ENCODE results near the gene PFN3. TPM values are rescaled to one million over a fixed set of nuclear protein-coding genes. Genes with fewer than 3 reads are reported as not detected.

Gene PFN3
- total and polyA plus RNA-seq, 2 of the 13 experiments (the other 11 are each of a cell fraction or from before 2014, with no cell fraction given) = not detected

GRCh38 chr5:177370488-177371119 lies 29.9 kb downstream of the PFN3 start (continued):
- no peak for TF ChIP-seq ZKSCAN5 (CRISPR knock-in tag; IDR thresholded peaks at IDR 0.05)
- peak; percentile 71 for TF ChIP-seq GATAD1 (CRISPR knock-in tag; IDR thresholded peaks at IDR 0.05)
- no peak for TF ChIP-seq CHD4 (IDR thresholded peaks at IDR 0.05; ENCODE audit: borderline replicate concordance, low read length)
- TF ChIP-seq NBN (conservative IDR thresholded peaks at IDR 0.05) = no peak
- TF ChIP-seq BHLHE40 (IDR thresholded peaks at IDR 0.05; ENCODE audit: low read length) = peak; percentile 17; the same call in 1 of the 2 replicates
- TF ChIP-seq HNRNPK (IDR thresholded peaks at IDR 0.05; ENCODE audit: low read depth, low read length, poor library complexity, severe bottlenecking) = no peak
- TF ChIP-seq KLF6 (CRISPR knock-in tag; IDR thresholded peaks at IDR 0.05) = peak; percentile 52; the same call in 1 of the 2 replicates
- TF ChIP-seq SIN3A (IDR thresholded peaks at IDR 0.05; ENCODE audit: borderline replicate concordance, low read depth, low read length) = no peak
- TF ChIP-seq KAT8 (CRISPR knock-in tag; IDR thresholded peaks at IDR 0.05) = peak; percentile 65
- no peak for TF ChIP-seq E2F1 (CRISPR knock-in tag; IDR thresholded peaks at IDR 0.05)
- peak; percentile 86 for TF ChIP-seq SAP130 (CRISPR knock-in tag; IDR thresholded peaks at IDR 0.05; ENCODE audit: low read depth)
- TF ChIP-seq GPN1 (CRISPR knock-in tag; IDR thresholded peaks at IDR 0.05; ENCODE audit: borderline replicate concordance) = no peak
- TF ChIP-seq ETV5 (CRISPR knock-in tag; IDR thresholded peaks at IDR 0.05; ENCODE audit: borderline replicate concordance) = peak; percentile 74
- no peak for TF ChIP-seq BCL3 (CRISPR knock-in tag; IDR thresholded peaks at IDR 0.05)
- no peak for TF ChIP-seq CBFB (CRISPR knock-in tag; IDR thresholded peaks at IDR 0.05)
- TF ChIP-seq HDAC1 (CRISPR knock-in tag; IDR thresholded peaks at IDR 0.05) = peak; percentile 65
- TF ChIP-seq, protein P1, sequence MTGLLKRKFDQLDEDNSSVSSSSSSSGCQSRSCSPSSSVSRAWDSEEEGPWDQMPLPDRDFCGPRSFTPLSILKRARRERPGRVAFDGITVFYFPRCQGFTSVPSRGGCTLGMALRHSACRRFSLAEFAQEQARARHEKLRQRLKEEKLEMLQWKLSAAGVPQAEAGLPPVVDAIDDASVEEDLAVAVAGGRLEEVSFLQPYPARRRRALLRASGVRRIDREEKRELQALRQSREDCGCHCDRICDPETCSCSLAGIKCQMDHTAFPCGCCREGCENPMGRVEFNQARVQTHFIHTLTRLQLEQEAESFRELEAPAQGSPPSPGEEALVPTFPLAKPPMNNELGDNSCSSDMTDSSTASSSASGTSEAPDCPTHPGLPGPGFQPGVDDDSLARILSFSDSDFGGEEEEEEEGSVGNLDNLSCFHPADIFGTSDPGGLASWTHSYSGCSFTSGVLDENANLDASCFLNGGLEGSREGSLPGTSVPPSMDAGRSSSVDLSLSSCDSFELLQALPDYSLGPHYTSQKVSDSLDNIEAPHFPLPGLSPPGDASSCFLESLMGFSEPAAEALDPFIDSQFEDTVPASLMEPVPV (CRISPR knock-in tag; IDR thresholded peaks at IDR 0.05) = peak; percentile 50; the same call in 1 of the 2 replicates
- peak; percentile 78 for TF ChIP-seq ELF1 (CRISPR knock-in tag; IDR thresholded peaks at IDR 0.05)
- TF ChIP-seq TFE3 (CRISPR knock-in tag; IDR thresholded peaks at IDR 0.05) = peak; percentile 75; the same call in 1 of the 2 replicates
- TF ChIP-seq ERF (CRISPR knock-in tag; IDR thresholded peaks at IDR 0.05) = peak; percentile 75; the same call in 1 of the 2 replicates
- no peak for TF ChIP-seq GABPA (IDR thresholded peaks at IDR 0.05; ENCODE audit: low read depth, low read length)
- peak; percentile 47; the same call in 1 of the 2 replicates for TF ChIP-seq GABPA (CRISPR knock-in tag; IDR thresholded peaks at IDR 0.05; ENCODE audit: low read depth)
- no peak for TF ChIP-seq ZNF317 (CRISPR knock-in tag; IDR thresholded peaks at IDR 0.05)
- TF ChIP-seq TIGD3 (CRISPR knock-in tag; IDR thresholded peaks at IDR 0.05; ENCODE audit: borderline replicate concordance) = no peak
- TF ChIP-seq ZNF354B (CRISPR knock-in tag; IDR thresholded peaks at IDR 0.05) = no peak
- peak; percentile 47; the same call in 1 of the 2 replicates for TF ChIP-seq TAF1 (CRISPR knock-in tag; IDR thresholded peaks at IDR 0.05)

Data from HepG2 (cell line).